T-cell (primary cell): ENCODE measurements around the gene SLC25A42. TPM values are rescaled to one million over a fixed set of nuclear protein-coding genes. Genes with fewer than 3 reads are reported as not detected.

Source experiments
- ATAC-seq, 4 experiments: fragments of 200-7000 bp in 3 of 4; fragments of 150-1000 bp in 1 of 4; cut with Tn5 transposase; replicated peaks in 1 of 4; 1 replicate in 3 of 4; 2 replicates in 1 of 4; pipeline ENCODE4 v1.10.0; 2021; ENCODE audit warnings: moderate library complexity in 3 of 4, mild to moderate bottlenecking in 2 of 4, moderate number of reproducible peaks in 1 of 4
- CTCF ChIA-PET, 2 donors: fragments of 300-600 bp; sonication (Branson Sonifier 250); formaldehyde crosslinking; loops; one replicate each; lab custom pipeline; 2022; ENCODE audit warnings: antibody characterized with exemption in 2 of 2; lab: Charles Lee
- POLR2A ChIA-PET, 2 donors: fragments of 300-600 bp; sonication (Branson Sonifier 250); formaldehyde crosslinking; loops; one replicate each; lab custom pipeline; 2022; ENCODE audit warnings: antibody characterized with exemption in 2 of 2; lab: Charles Lee
- DNase-seq, 35 experiments: peaks; one replicate each; pipeline versions ENCODE4 v3.0.0 to v3.0.0-alpha.2; 2013 to 2023
- H3K27ac ChIP-seq: one replicate; pipeline ENCODE4 v1.5.1; 2013; ENCODE audit warnings: low read length
- H3K27me3 ChIP-seq, 2 experiments: replicated peaks in 1 of 2; 1 replicate in 1 of 2; 2 replicates in 1 of 2; pipeline versions ENCODE4 v1.6.1 to v1.7.0; 2013; ENCODE audit warnings: low read length in 1 of 2, mixed read lengths in 1 of 2; ENCODE audit not compliant: control insufficient read depth in 2 of 2, insufficient read depth in 2 of 2; ENCODE audit errors: extremely low read depth in 1 of 2
- H3K36me3 ChIP-seq, 2 donors: 1 replicate in 1 of 2; 2 replicates in 1 of 2; pipeline versions ENCODE4 v1.6.1 to v1.7.0; 2013; ENCODE audit warnings: low read length in 1 of 2; ENCODE audit not compliant: control insufficient read depth in 2 of 2, insufficient read depth in 1 of 2; ENCODE audit errors: extremely low read depth in 1 of 2
- H3K4me1 ChIP-seq, 2 experiments: 1 replicate in 1 of 2; 2 replicates in 1 of 2; pipeline versions ENCODE4 v1.6.1 to v1.7.0; 2013; ENCODE audit warnings: low read length in 2 of 2, mixed read lengths in 1 of 2; ENCODE audit not compliant: insufficient read depth in 2 of 2, control insufficient read depth in 1 of 2; ENCODE audit errors: extremely low read depth in 1 of 2
- H3K4me3 ChIP-seq, 2 donors: 1 replicate in 1 of 2; 2 replicates in 1 of 2; pipeline versions ENCODE4 v1.5.1 to v1.7.0; 2013; ENCODE audit warnings: mild to moderate bottlenecking in 2 of 2, low read length in 1 of 2, moderate library complexity in 1 of 2; ENCODE audit not compliant: control insufficient read depth in 1 of 2; ENCODE audit errors: extremely low read depth in 1 of 2
- H3K9me3 ChIP-seq: 2 replicates; pipeline ENCODE4 v1.7.0; 2013
- H3K27ac Mint-ChIP-seq, 2 donors: one replicate each; pipeline ENCODE4 v1.8.0; 2020 to 2021; ENCODE audit warnings: mild to moderate bottlenecking in 2 of 2, mixed read lengths in 2 of 2
- H3K27me3 Mint-ChIP-seq, 2 donors: one replicate each; pipeline ENCODE4 v1.8.0; 2021 to 2022; ENCODE audit warnings: mixed read lengths in 2 of 2
- H3K36me3 Mint-ChIP-seq: one replicate; pipeline ENCODE4 v1.8.0; 2021; ENCODE audit warnings: mixed read lengths
- H3K4me1 Mint-ChIP-seq, 3 donors: one replicate each; pipeline ENCODE4 v1.8.0; 2020 to 2022; ENCODE audit warnings: mixed read lengths in 3 of 3, mild to moderate bottlenecking in 1 of 3
- H3K4me3 Mint-ChIP-seq, 3 donors: one replicate each; pipeline ENCODE4 v1.8.0; 2020 to 2022; ENCODE audit warnings: mild to moderate bottlenecking in 3 of 3, mixed read lengths in 3 of 3, moderate library complexity in 3 of 3
- H3K9me3 Mint-ChIP-seq, 3 donors: one replicate each; pipeline ENCODE4 v1.8.0; 2020 to 2022; ENCODE audit warnings: mixed read lengths in 3 of 3
- WGBS: methylation state at CpG from one replicate; pipeline ENCODE4 v1.1.5; 2013; ENCODE audit warnings: missing lambda C conversion rate; ENCODE audit not compliant: insufficient coverage; 5-methylcytosine and 5-hydroxymethylcytosine counted together
- total RNA-seq, 35 experiments: library from RNA in 6 of 35; stranded (reverse) in 6 of 35; fragments of 120-200 nt in 1 of 35; gene quantifications; one replicate each; pipeline versions ENCODE4 v1.2.1 to v1.2.4 and lab custom pipeline; 2013 to 2026

SLC25A42 gene
- total RNA-seq, 5 donors from 2014 or later (not counting 1 experiment from before 2014, with no cell fraction given), result 24.9 to 35.0 (median 30.5) TPM

- POLR2A ChIA-PET, result no interaction called here
These were observed 76.1 kb downstream of the SLC25A42 start for GRCh38 chr19:19139876-19140229.

GRCh38 chr19:19140476-19140875, 76.7 kb downstream of the SLC25A42 start:
- no peak for ATAC-seq
- H3K27me3 Mint-ChIP-seq, result peaks cover 0 to 2% of the 10 kb centered on the region in 2 donors
- H3K4me1 ChIP-seq, result peaks cover 3 to 24% of the 10 kb centered on the region in 2 experiments
- ChIA-PET CTCF (interaction anchor here (0.6 to 1.3 kb wide), 4 partner anchors 68 to 185 kb away, joined by 3 to 5 read pairs (median 3); no protein-coding TSS in a partner anchor), POLR2A (no interaction called here)
- H3K4me1 Mint-ChIP-seq, result peaks cover 23 to 29% (median 27%) of the 10 kb centered on the region in 3 donors
- no peaks in the 10 kb centered on the region for H3K9me3 Mint-ChIP-seq
- WGBS, result 64% methylated on average over 4 of the region's 5 CpGs
- H3K27ac Mint-ChIP-seq, result no peak overlapping the region
- no peak overlapping the region for H3K27ac ChIP-seq
- peaks cover 0 to 7% of the 10 kb centered on the region in 2 experiments for H3K27me3 ChIP-seq
- no peak overlapping the region for H3K4me3 Mint-ChIP-seq
- H3K4me3 ChIP-seq, result no peak overlapping the region
- H3K36me3 ChIP-seq, result no peaks in the 10 kb centered on the region
- DNase-seq, result no peak
- H3K36me3 Mint-ChIP-seq, result no peaks in the 10 kb centered on the region
- no peaks in the 10 kb centered on the region for H3K9me3 ChIP-seq

More at GRCh38 chr19:19139876-19140229, 76.1 kb downstream of the SLC25A42 start:
- no peak overlapping the region for H3K27ac ChIP-seq
- ATAC-seq, result no peak
- Mint-ChIP-seq H3K27ac (no peak overlapping the region), H3K36me3 (no peaks in the 10 kb centered on the region), H3K27me3 (peaks cover 0 to 2% of the 10 kb centered on the region in 2 donors), H3K4me1 (peaks cover 29 to 34% (median 31%) of the 10 kb centered on the region in 3 donors), H3K4me3 (no peak overlapping the region), H3K9me3 (no peaks in the 10 kb centered on the region)
- CTCF ChIA-PET, result interaction anchor here in 1 of 2 donors (0.8 to 1.3 kb wide), 2 partner anchors 87 to 92 kb away, joined by 3 to 5 read pairs; no protein-coding TSS in a partner anchor
- H3K9me3 ChIP-seq, result no peaks in the 10 kb centered on the region
- H3K4me3 ChIP-seq, result no peak overlapping the region
- peaks cover 0 to 7% of the 10 kb centered on the region in 2 experiments for H3K27me3 ChIP-seq
- WGBS, result 41% methylated on average over 3 of the region's 5 CpGs
- DNase-seq, result no peak
- H3K36me3 ChIP-seq, result no peaks in the 10 kb centered on the region
- H3K4me1 ChIP-seq, result peaks cover 3 to 25% of the 10 kb centered on the region in 2 experiments

DNA sequence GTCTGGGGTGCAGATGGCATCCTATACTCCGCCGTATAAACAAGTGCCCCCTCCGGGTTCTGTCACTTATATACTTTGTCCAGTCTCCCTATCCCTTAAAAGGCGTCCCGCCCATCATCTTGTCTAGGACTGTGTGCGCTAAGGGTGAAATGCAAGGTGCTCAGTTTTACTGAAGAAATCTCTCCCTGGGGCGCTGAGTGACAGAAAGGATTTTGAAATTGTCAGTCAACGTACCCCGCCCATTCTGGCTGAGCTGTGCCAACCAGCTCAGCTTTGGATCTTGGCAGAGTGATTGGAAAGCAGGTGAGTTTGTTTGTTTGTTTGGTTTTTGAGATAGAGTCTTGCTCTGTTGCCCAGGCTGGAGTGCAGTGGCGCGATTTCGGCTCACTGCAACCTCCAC, 78.6 kb downstream of the SLC25A42 start:
- Histone ChIP-seq H3K9me3 (no peaks in the 10 kb centered on the region), H3K4me1 (peaks cover 1 to 28% of the 10 kb centered on the region in 2 experiments), H3K27me3 (peaks cover 0 to 7% of the 10 kb centered on the region in 2 experiments), H3K4me3 (no peak overlapping the region), H3K36me3 (peaks cover 0 to 3% of the 10 kb centered on the region in 2 donors), H3K27ac (no peak overlapping the region)
- Mint-ChIP-seq H3K27me3 (peaks cover 0 to 2% of the 10 kb centered on the region in 2 donors), H3K27ac (no peak overlapping the region), H3K4me3 (no peak overlapping the region), H3K36me3 (peaks cover under 1% of the 10 kb centered on the region), H3K9me3 (no peaks in the 10 kb centered on the region), H3K4me1 (peaks cover 16 to 25% (median 22%) of the 10 kb centered on the region in 3 donors)
- CTCF ChIA-PET, result no interaction called here
- POLR2A ChIA-PET, result no interaction called here
- ATAC-seq, result no peak
- DNase-seq, result no peak
- 99% methylated on average over 9 of the region's 12 CpGs for WGBS

GRCh38 chr19:19145281-19145680, 81.5 kb downstream of the SLC25A42 start:
- H3K9me3 ChIP-seq, result no peaks in the 10 kb centered on the region
- ChIA-PET POLR2A (no interaction called here), CTCF (interaction anchor here (0.6 to 1.1 kb wide), 4 partner anchors 12 to 232 kb away, joined by 3 to 4 read pairs (median 3); no protein-coding TSS in a partner anchor)
- no peak overlapping the region for H3K27ac Mint-ChIP-seq
- no peaks in the 10 kb centered on the region for H3K27me3 ChIP-seq
- no peaks in the 10 kb centered on the region for H3K27me3 Mint-ChIP-seq
- H3K36me3 Mint-ChIP-seq, result peaks cover 8% of the 10 kb centered on the region
- H3K9me3 Mint-ChIP-seq, result no peaks in the 10 kb centered on the region
- H3K4me1 Mint-ChIP-seq, result peaks cover 0 to 2% (median 0%) of the 10 kb centered on the region in 3 donors
- H3K27ac ChIP-seq, result no peak overlapping the region
- H3K36me3 ChIP-seq, result peaks cover 8 to 12% of the 10 kb centered on the region in 2 donors
- DNase-seq (no peak), ATAC-seq (no peak)
- H3K4me3 Mint-ChIP-seq, result no peak overlapping the region
- WGBS, result 92% methylated on average over 14 of the region's 17 CpGs
- no peak overlapping the region for H3K4me3 ChIP-seq
- H3K4me1 ChIP-seq, result peaks cover 0 to 9% of the 10 kb centered on the region in 2 experiments

GRCh38 chr19:19145684-19146608, 82.2 kb downstream of the SLC25A42 start:
- WGBS, result 52% methylated on average over 37 of the region's 47 CpGs
- H3K36me3 ChIP-seq, result peaks cover 8 to 12% of the 10 kb centered on the region in 2 donors
- H3K27me3 ChIP-seq, result no peaks in the 10 kb centered on the region
- no peak overlapping the region for H3K27ac ChIP-seq
- H3K27ac Mint-ChIP-seq, result no peak overlapping the region
- H3K9me3 Mint-ChIP-seq, result no peaks in the 10 kb centered on the region
- H3K36me3 Mint-ChIP-seq, result peaks cover 8% of the 10 kb centered on the region
- H3K9me3 ChIP-seq, result no peaks in the 10 kb centered on the region
- no peak overlapping the region for H3K4me3 Mint-ChIP-seq
- DNase-seq (peak; percentile 53 to 89 (median 80)), ATAC-seq (peak; percentile 80 to 89 (median 83))
- POLR2A ChIA-PET, result no interaction called here
- H3K4me1 ChIP-seq, result peaks cover 0 to 9% of the 10 kb centered on the region in 2 experiments
- no peak overlapping the region for H3K4me3 ChIP-seq
- CTCF ChIA-PET, result interaction anchor here (0.6 to 1.3 kb wide), 6 partner anchors 11 to 232 kb away, joined by 3 to 4 read pairs (median 3); no protein-coding TSS in a partner anchor
- H3K27me3 Mint-ChIP-seq, result no peaks in the 10 kb centered on the region
- peaks cover 0 to 2% (median 0%) of the 10 kb centered on the region in 3 donors for H3K4me1 Mint-ChIP-seq

DNA sequence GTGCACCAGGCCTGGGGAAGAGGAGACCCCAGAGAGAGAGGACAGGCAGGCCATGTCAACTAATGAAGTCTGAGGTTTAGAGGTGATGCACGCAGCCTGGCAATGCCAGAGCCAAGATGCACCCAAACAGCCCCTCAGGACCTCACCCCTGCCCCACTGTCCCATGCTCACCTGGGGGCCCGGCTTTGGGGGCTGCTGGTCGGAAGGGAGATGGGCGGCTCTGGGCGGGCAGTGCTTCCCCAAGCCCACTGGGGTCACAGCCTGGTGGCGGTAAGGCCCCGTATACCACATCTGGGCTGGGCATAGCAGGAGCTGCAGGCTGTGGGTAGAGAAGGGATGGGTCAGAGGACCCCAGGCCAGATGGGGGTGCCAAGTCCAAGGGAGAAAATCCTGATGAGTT, 83.1 kb downstream of the SLC25A42 start:
- peaks cover 0 to 9% of the 10 kb centered on the region in 2 experiments for H3K4me1 ChIP-seq
- POLR2A ChIA-PET, result interaction anchor here in 1 of 2 donors (0.7 kb wide), 1 partner anchor 1035 kb away, joined by 4 read pairs; no protein-coding TSS in a partner anchor
- Mint-ChIP-seq H3K9me3 (no peaks in the 10 kb centered on the region), H3K4me1 (peaks cover 0 to 2% (median 0%) of the 10 kb centered on the region in 3 donors), H3K36me3 (peaks cover 8% of the 10 kb centered on the region), H3K27me3 (no peaks in the 10 kb centered on the region), H3K27ac (no peak overlapping the region), H3K4me3 (no peak overlapping the region)
- no peak overlapping the region for H3K27ac ChIP-seq
- CTCF ChIA-PET, result interaction anchor here (1.3 to 1.5 kb wide), 2 partner anchors 28 to 83 kb away, joined by 4 read pairs; no protein-coding TSS in a partner anchor
- no peaks in the 10 kb centered on the region for H3K9me3 ChIP-seq
- no peak overlapping the region for H3K4me3 ChIP-seq
- no peaks in the 10 kb centered on the region for H3K27me3 ChIP-seq
- peaks cover 8 to 12% of the 10 kb centered on the region in 2 donors for H3K36me3 ChIP-seq
- DNase-seq, result no peak
- WGBS, result 80% methylated on average over 2 of the region's 7 CpGs
- ATAC-seq, result no peak
